KOPT-K1 (cell line): ENCODE data around the gene PPP2R2D.

Source experiments
- H3K27ac ChIP-seq: fragments of 200-600 bp; sonication (generic); 2 replicates; pipeline ENCODE4 v1.5.1; 2016; ENCODE audit warnings: antibody characterized with exemption, mild to moderate bottlenecking, low read depth, low read length; ENCODE audit not compliant: poor library complexity, severe bottlenecking
- H3K36me3 ChIP-seq: fragments of 200-600 bp; sonication (generic); 2 replicates; pipeline ENCODE4 v1.5.1; 2017; ENCODE audit warnings: antibody characterized with exemption, mild to moderate bottlenecking, low read length, moderate library complexity; ENCODE audit not compliant: insufficient read depth
- H3K9me3 ChIP-seq: fragments of 200-600 bp; sonication (generic); 2 replicates; pipeline ENCODE4 v1.5.1; 2017; ENCODE audit warnings: antibody characterized with exemption, low read length, mild to moderate bottlenecking; ENCODE audit not compliant: insufficient read depth, poor library complexity, severe bottlenecking

Gene PPP2R2D

GRCh38 chr10:131921184-131921583, 20.4 kb downstream of the PPP2R2D start:
- no peak overlapping the region for H3K27ac ChIP-seq
- peaks cover 18% of the 10 kb centered on the region for H3K9me3 ChIP-seq
- H3K36me3 ChIP-seq, result no peaks in the 10 kb centered on the region

GRCh38 chr10:131923038-131923756, 22.4 kb downstream of the PPP2R2D start:
- H3K36me3 ChIP-seq, result no peaks in the 10 kb centered on the region
- no peak overlapping the region for H3K27ac ChIP-seq
- H3K9me3 ChIP-seq, result peaks cover 18% of the 10 kb centered on the region

DNA sequence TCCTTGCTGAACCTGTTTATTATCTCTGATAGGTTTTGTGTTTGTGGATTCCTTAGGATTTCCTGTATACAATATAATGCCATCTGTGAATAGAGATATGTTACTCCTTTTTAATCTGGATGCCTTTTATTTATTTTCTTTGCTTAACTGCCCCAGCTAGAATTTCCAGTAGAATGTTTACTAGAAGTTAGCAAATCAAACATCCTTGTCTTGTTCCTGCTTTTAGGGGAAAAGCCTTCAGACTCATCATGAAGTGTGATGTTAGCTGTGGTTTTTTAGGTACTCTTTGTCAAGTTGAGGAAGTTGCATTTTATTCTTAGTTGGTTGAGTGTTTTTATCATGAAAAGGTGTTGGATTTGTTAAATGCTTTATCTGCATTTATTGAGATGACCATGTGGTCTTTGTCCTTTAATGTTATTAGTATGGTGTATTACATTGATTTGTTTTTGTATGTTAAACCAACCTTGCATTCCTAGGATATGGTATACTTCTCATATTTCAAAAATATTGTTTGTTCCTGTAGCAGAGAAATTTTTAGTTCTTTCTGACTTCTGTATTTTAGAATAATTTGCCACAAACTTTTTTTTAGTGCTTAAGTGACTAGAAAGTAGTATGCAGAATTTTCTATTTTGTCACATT, 24.3 kb downstream of the PPP2R2D start:
- H3K9me3 ChIP-seq, result peaks cover 18% of the 10 kb centered on the region
- 0 out of 2 replicates have a peak, but pooled peaks cover 4% of the 10 kb centered on the region for H3K36me3 ChIP-seq
- no peak overlapping the region for H3K27ac ChIP-seq

DNA sequence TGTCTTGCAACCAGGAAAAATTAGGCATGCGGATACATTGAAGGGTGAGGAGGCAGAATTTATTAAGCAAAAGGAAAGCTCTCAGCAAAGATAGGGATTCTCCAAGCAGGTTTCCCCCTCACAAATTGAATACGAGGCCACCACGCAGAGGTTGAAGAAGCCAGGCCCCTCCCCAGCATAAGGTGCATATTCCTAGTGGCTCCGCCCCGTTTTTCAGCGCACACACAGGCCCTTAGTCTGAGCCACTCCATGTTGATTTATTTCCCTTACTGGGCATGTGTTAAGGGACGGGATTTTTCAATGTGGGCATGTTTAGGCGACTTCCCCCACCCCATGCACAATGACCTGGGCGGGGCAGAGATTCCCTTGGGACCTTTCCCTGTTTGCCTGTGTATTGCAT, 24.9 kb downstream of the PPP2R2D start:
- Histone ChIP-seq H3K27ac (no peak overlapping the region), H3K36me3 (0 out of 2 replicates have a peak, but pooled peaks cover 7% of the 10 kb centered on the region), H3K9me3 (peaks cover 18% of the 10 kb centered on the region)

DNA sequence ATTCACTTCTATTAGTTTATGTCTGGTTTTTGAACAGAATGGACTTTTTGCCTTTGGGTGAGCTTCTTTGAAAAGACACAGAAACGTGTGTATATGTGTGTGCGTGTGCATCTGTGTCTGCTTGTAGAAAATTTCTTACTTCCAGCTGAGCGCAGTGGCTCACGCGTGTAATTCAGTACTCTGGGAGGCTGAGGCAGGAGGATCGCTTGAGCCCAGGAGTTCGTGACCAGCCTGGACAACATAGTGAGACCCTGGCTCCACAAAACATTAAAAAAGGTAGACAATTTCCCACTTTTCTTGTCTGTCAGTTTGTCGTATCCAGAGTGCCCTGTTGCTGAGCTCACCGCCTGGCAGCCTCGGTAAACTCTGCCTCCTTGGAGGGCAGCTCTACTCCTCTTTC, 25.4 kb downstream of the PPP2R2D start:
- no peak overlapping the region for H3K27ac ChIP-seq
- H3K36me3 ChIP-seq, result 0 out of 2 replicates have a peak, but pooled peaks cover 7% of the 10 kb centered on the region
- peaks cover 18% of the 10 kb centered on the region for H3K9me3 ChIP-seq

DNA sequence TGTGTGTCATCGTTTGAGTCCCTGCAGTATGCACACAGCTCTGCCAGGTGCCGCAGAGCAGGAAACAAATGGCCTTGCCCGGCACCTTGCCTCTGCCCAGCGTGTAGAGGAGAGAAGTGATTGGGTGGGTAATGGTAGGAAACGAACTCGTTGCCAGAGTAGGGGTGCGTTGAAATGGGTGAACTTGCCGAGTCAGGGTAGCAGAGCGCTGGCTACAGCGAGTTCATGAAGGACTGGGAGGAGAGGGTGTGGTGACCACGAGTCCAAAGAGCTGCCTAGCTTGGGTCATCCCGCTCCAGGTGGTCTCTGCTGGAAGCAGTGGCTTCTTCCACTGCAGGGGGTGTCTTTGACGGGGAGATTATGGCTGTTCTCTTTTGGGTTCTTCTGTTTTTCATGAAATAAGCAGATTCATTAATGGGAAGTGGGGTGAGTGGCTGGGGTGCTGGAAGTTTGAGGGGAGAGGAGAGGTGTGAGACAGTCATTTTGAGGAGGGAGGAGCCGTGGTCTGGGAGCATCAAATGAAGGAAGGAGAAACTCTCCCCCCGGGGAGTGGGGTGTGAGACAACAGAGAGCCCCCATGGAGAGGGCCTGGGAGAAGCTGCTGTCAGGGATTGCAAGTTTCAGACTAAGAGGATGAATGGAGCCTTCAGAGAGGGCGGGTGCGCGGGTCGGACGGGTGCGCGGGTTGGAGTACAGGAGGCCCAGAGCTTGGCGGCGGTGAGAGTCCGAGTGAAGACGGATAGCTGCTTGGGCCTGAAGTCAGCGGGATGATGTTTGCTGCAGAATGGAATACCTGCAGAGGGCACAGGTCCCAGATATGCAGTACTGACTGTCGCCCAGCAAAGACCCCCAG, 26.2 kb downstream of the PPP2R2D start:
- peaks cover 18% of the 10 kb centered on the region for H3K9me3 ChIP-seq
- H3K27ac ChIP-seq, result no peak overlapping the region
- H3K36me3 ChIP-seq, result 0 out of 2 replicates have a peak, but pooled peaks cover 7% of the 10 kb centered on the region

DNA sequence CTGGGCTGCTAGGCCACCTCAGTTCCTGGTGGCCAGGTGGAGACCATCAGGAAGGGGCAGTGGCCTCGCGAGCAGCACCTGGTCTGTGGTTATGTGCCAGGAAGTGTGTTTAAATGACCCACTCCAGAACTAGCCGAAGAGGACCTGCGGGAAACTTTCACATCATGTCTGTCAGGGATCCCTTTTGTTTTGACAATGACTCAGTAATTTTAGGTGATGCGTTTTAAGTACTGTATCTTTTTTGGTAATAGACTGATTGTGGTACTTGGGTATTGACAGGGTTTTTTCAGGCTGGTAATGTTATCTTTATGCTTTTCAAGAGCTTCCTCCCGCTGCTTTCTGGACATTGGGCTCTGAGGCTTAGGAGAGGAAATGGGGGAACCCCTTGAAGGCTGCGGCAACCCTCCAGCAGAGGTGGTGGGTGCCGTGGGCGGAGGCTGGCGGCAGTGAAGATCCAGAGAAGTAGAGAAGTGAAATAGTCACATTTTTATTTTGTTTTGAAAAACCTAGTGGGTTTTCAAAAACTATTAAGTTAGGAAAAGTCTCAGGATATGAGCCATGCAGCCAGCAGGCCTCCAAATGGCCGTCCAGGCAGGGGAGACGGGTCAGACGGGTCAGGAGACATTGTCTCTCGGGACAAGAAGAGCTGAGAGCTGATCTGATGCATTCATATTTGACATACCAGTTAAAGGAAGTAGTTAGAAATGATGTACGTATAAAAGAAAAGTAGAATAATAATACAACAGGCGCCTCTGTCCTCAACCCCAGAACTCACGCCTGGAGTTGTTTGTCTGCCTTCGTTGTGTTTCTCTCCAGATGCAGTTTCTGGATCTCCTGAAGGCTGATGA, 27.7 kb downstream of the PPP2R2D start:
- Histone ChIP-seq H3K9me3 (peaks cover 12% of the 10 kb centered on the region), H3K36me3 (0 out of 2 replicates have a peak, but pooled peaks cover 7% of the 10 kb centered on the region), H3K27ac (peak overlapping the region; percentile 21)

- peaks cover 10% of the 10 kb centered on the region for H3K36me3 ChIP-seq
- H3K27ac ChIP-seq, result no peak overlapping the region
- peaks cover 12% of the 10 kb centered on the region for H3K9me3 ChIP-seq
These were observed 28.5 kb downstream of the PPP2R2D start for GRCh38 chr10:131929122-131929845.

- Histone ChIP-seq H3K9me3 (peaks cover 8% of the 10 kb centered on the region), H3K27ac (no peak overlapping the region)
These were observed 29.3 kb downstream of the PPP2R2D start for GRCh38 chr10:131930150-131930549.

DNA sequence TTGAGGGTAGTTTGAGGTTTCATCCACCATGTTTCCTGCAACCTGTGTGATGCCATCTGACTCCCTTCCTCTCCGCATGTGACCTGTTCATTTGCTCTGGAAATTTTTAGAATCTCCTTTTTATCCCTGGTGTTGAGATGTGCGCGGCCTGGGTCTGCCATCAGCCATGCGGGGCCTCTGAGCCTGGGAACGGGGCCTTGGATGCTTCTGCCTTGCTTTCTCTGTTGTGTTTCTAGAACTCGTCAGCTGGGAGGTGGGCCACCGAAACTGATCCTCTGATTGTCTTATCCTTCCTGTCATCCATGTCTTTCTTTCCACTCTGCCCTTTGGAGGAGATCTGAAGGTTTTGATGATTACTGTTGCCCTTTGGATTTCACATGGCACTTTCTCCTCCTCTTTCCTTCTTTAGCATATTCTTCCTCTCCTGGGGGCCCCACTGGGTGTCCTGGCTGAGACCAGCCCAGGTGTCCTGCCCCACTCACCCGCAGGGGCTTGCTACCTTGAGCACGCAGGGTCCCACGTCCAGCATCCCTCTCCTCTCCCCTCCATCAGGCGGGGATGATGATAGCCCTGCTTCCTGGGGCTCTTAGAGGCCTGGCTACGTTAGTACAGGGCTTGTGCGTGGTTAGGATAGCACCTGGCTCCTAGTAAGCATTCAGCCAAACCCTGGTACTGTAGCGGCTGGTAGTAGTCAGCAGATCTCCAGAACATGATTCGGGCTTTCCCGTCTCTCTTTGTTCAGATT, 29.9 kb downstream of the PPP2R2D start:
- Histone ChIP-seq H3K9me3 (peaks cover 2% of the 10 kb centered on the region), H3K27ac (no peak overlapping the region), H3K36me3 (peaks cover 24% of the 10 kb centered on the region)

More at GRCh38 chr10:131930150-131930549, 29.3 kb downstream of the PPP2R2D start:
- H3K36me3 ChIP-seq, result peaks cover 18% of the 10 kb centered on the region

DNA sequence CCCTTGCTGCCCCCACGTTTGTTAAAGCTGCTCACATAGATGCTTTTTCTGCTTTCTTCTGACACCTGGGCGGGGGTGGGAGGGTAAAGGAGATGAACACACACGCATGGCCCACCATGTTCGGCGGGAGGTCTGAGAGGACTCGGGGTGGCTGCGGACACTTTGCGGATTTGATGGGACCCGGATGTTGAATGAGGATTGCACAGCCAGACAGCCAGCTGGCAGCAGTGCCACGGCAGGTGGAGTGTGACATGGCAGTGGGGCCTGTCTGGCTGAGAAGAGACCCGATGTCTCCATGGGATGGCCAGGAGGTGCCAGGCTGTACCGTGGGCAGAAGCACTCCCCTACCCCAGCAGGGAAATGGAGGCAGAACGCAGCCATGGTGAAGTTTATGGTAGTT, 31.2 kb downstream of the PPP2R2D start:
- H3K27ac ChIP-seq, result no peak overlapping the region
- H3K36me3 ChIP-seq, result peaks cover 36% of the 10 kb centered on the region

GRCh38 chr10:131933016-131933695, 32.3 kb downstream of the PPP2R2D start:
- Histone ChIP-seq H3K9me3 (no peaks in the 10 kb centered on the region), H3K36me3 (peaks cover 48% of the 10 kb centered on the region), H3K27ac (no peak overlapping the region)

More for the DNA sequence above, 31.2 kb downstream of the PPP2R2D start:
- no peaks in the 10 kb centered on the region for H3K9me3 ChIP-seq

DNA sequence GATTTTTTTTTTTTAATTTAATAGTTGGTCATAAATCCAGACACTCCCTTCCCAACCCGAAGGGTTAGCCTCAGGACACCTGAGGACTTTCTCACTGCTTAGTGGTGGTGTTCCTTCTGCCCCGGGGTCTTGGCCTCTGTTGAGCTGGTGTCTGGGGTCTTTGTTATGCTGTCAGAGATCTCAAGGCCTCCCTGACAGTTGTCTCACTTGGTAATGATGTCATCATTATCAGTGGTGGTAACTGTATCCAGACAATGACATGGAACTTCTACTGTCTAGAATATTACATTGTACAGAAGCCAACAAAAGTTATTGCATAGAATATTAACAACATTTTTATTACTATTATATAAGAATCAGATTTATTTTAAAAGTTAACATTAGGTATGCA, 32.9 kb downstream of the PPP2R2D start:
- Histone ChIP-seq H3K36me3 (peaks cover 53% of the 10 kb centered on the region), H3K27ac (no peak overlapping the region), H3K9me3 (no peaks in the 10 kb centered on the region)
